HepG2 (cell line): Measurements from ENCODE around the gene RBSN. TPM values are rescaled to one million over a fixed set of nuclear protein-coding genes. Genes with fewer than 3 reads are reported as not detected.

ENCODE experiments used
- BRD4 ChIP-seq: sonication (generic); formaldehyde crosslinking; IDR thresholded peaks from 2 replicates; pipeline ENCODE4 v1.4.0; 2020; ENCODE audit warnings: missing genetic modification reagents
- HNF4A ChIP-seq: sonication (generic); formaldehyde crosslinking; IDR thresholded peaks from 2 replicates; pipeline ENCODE4 v1.4.0; 2020; ENCODE audit warnings: missing genetic modification reagents
- IRX3 ChIP-seq: sonication (generic); formaldehyde crosslinking; IDR thresholded peaks from 2 replicates; pipeline ENCODE4 v1.8.1; 2023; ENCODE audit warnings: mild to moderate bottlenecking, low read depth, missing genetic modification reagents, borderline replicate concordance
- SRSF4 ChIP-seq: fragments of 200-400 bp; formaldehyde crosslinking; IDR thresholded peaks from one replicate; pipeline ENCODE4 v1.6.1; 2018; ENCODE audit warnings: mild to moderate bottlenecking, low read depth, low read length, moderate library complexity; ENCODE audit not compliant: poor library complexity, severe bottlenecking
- ZNF382 ChIP-seq: sonication (generic); formaldehyde crosslinking; IDR thresholded peaks from 2 replicates; pipeline ENCODE4 v1.5.0; 2020; ENCODE audit warnings: missing genetic modification reagents, mild to moderate bottlenecking, borderline replicate concordance
- polyA plus RNA-seq, 8 experiments: library from polyadenylated mRNA; depleted of rRNA in 3 of 8; stranded (reverse) in 7 of 8; unstranded in 1 of 8; fragments of >200 nt; fragmentation: Illumina TruSeq in 4 of 8; extraction: Trizol in 4 of 8; gene quantifications; 2 replicates each; pipeline versions ENCODE4 v1.2.1 to v1.2.3, GENCODE V29; 2011 to 2016; ENCODE audit warnings: low read depth in 4 of 8, missing spikeins in 1 of 8, mixed read lengths in 1 of 8; ENCODE audit not compliant: insufficient read depth in 1 of 8
- total RNA-seq, 5 experiments: library from RNA; depleted of rRNA; stranded (reverse); fragments of >200 nt; fragmentation: Illumina TruSeq; extraction: Trizol; gene quantifications; 2 replicates each; pipeline ENCODE4 v1.2.3, GENCODE V29; 2016; ENCODE audit warnings: low read depth in 1 of 5
- TF ChIP-seq, protein P1 (sequence below): sonication (generic); formaldehyde crosslinking; IDR thresholded peaks from 2 replicates; pipeline ENCODE4 v1.5.1; 2020; ENCODE audit warnings: missing genetic modification reagents, mild to moderate bottlenecking, borderline replicate concordance
- TF ChIP-seq, protein P2 (sequence below): sonication (generic); formaldehyde crosslinking; IDR thresholded peaks from 2 replicates; pipeline ENCODE4 v1.5.0; 2020; ENCODE audit warnings: mild to moderate bottlenecking, missing genetic modification reagents
- TF ChIP-seq, protein P3 (sequence below): sonication (generic); formaldehyde crosslinking; IDR thresholded peaks from 2 replicates; pipeline ENCODE4 v1.4.0; 2020; ENCODE audit warnings: missing genetic modification reagents, borderline replicate concordance
- TF ChIP-seq, protein P4 (sequence below): IDR thresholded peaks from 2 replicates; pipeline ENCODE4 v1.6.1; 2012; ENCODE audit warnings: low read depth, low read length, improper control_type of control experiment
- TF ChIP-seq, protein P5 (sequence below): fragments of 450-650 bp; IDR thresholded peaks from 2 replicates; pipeline ENCODE4 v1.6.1; 2016
- TF ChIP-seq, protein P6 (sequence below): sonication (generic); formaldehyde crosslinking; IDR thresholded peaks from 2 replicates; pipeline ENCODE4 v1.8.1; 2023; ENCODE audit warnings: mild to moderate bottlenecking, inconsistent platforms, moderate library complexity, missing genetic modification reagents, borderline replicate concordance

Gene RBSN
- total and polyA plus RNA-seq, 2 of the 13 experiments (the other 11 are each of a cell fraction or from before 2014, with no cell fraction given), result 7.9 to 11.8 TPM

DNA sequence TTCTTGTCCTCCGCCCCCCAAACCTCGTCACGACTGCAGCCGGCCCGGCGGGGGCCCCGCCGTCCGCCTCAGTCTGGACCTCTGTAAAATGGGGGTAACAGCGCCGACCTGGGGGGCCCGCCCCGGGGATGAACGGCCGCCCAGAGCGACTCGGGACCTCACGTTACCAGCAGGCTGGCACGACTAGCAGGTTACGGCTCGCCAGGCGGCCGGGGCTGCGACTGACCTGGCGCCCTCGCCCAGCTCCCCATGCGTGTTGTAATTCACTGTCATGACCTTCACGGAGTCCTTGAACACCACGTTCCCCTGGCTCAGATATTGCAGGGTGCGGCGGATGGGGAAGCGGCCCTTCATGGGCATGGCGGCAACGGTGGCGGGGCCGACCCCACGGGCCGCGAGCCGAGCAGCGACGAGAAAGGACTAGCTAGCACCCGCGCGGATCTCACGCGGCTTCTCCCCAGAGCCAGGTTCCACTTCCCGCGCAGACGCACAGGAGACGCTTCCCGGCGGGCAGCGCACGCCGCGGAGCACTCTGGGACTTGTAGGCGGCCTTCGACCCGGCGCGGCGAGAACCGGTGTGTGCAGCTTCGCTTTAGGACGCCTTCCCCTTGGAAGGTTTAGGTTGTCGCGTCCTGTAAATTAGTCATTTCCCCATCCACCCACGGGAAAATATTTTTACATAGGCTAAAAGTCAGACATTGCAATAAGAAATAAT, 34.0 kb downstream of the RBSN start, which contains the start of gene MRPS25 (continued):
- TF ChIP-seq, protein P1, sequence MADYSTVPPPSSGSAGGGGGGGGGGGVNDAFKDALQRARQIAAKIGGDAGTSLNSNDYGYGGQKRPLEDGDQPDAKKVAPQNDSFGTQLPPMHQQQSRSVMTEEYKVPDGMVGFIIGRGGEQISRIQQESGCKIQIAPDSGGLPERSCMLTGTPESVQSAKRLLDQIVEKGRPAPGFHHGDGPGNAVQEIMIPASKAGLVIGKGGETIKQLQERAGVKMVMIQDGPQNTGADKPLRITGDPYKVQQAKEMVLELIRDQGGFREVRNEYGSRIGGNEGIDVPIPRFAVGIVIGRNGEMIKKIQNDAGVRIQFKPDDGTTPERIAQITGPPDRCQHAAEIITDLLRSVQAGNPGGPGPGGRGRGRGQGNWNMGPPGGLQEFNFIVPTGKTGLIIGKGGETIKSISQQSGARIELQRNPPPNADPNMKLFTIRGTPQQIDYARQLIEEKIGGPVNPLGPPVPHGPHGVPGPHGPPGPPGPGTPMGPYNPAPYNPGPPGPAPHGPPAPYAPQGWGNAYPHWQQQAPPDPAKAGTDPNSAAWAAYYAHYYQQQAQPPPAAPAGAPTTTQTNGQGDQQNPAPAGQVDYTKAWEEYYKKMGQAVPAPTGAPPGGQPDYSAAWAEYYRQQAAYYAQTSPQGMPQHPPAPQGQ, result no peak
- TF ChIP-seq, protein P2, sequence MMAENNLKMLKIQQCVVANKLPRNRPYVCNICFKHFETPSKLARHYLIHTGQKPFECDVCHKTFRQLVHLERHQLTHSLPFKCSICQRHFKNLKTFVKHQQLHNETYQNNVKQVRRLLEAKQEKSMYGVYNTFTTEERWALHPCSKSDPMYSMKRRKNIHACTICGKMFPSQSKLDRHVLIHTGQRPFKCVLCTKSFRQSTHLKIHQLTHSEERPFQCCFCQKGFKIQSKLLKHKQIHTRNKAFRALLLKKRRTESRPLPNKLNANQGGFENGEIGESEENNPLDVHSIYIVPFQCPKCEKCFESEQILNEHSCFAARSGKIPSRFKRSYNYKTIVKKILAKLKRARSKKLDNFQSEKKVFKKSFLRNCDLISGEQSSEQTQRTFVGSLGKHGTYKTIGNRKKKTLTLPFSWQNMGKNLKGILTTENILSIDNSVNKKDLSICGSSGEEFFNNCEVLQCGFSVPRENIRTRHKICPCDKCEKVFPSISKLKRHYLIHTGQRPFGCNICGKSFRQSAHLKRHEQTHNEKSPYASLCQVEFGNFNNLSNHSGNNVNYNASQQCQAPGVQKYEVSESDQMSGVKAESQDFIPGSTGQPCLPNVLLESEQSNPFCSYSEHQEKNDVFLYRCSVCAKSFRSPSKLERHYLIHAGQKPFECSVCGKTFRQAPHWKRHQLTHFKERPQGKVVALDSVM (CRISPR knock-in tag), result 0 out of 2 replicates have a peak, but pooled peaks have one; percentile 22
- TF ChIP-seq, protein P3, sequence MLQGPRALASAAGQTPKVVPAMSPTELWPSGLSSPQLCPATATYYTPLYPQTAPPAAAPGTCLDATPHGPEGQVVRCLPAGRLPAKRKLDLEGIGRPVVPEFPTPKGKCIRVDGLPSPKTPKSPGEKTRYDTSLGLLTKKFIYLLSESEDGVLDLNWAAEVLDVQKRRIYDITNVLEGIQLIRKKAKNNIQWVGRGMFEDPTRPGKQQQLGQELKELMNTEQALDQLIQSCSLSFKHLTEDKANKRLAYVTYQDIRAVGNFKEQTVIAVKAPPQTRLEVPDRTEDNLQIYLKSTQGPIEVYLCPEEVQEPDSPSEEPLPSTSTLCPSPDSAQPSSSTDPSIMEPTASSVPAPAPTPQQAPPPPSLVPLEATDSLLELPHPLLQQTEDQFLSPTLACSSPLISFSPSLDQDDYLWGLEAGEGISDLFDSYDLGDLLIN (CRISPR knock-in tag), result no peak
- TF ChIP-seq HNF4A (CRISPR knock-in tag) (peak; percentile 45; the same call in 1 of the 2 replicates), SRSF4 (no peak), IRX3 (no peak), BRD4 (CRISPR knock-in tag) (no peak), ZNF382 (CRISPR knock-in tag) (no peak)
- TF ChIP-seq, protein P4, sequence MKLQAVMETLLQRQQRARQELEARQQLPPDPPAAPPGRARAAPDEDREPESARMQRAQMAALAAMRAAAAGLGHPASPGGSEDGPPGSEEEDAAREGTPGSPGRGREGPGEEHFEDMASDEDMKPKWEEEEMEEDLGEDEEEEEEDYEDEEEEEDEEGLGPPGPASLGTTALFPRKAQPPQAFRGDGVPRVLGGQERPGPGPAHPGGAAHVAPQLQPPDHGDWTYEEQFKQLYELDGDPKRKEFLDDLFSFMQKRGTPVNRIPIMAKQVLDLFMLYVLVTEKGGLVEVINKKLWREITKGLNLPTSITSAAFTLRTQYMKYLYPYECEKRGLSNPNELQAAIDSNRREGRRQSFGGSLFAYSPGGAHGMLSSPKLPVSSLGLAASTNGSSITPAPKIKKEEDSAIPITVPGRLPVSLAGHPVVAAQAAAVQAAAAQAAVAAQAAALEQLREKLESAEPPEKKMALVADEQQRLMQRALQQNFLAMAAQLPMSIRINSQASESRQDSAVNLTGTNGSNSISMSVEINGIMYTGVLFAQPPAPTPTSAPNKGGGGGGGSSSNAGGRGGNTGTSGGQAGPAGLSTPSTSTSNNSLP, result no peak
- TF ChIP-seq, protein P5, sequence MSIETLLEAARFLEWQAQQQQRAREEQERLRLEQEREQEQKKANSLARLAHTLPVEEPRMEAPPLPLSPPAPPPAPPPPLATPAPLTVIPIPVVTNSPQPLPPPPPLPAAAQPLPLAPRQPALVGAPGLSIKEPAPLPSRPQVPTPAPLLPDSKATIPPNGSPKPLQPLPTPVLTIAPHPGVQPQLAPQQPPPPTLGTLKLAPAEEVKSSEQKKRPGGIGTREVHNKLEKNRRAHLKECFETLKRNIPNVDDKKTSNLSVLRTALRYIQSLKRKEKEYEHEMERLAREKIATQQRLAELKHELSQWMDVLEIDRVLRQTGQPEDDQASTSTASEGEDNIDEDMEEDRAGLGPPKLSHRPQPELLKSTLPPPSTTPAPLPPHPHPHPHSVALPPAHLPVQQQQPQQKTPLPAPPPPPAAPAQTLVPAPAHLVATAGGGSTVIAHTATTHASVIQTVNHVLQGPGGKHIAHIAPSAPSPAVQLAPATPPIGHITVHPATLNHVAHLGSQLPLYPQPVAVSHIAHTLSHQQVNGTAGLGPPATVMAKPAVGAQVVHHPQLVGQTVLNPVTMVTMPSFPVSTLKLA, result no peak
- TF ChIP-seq, protein P6, sequence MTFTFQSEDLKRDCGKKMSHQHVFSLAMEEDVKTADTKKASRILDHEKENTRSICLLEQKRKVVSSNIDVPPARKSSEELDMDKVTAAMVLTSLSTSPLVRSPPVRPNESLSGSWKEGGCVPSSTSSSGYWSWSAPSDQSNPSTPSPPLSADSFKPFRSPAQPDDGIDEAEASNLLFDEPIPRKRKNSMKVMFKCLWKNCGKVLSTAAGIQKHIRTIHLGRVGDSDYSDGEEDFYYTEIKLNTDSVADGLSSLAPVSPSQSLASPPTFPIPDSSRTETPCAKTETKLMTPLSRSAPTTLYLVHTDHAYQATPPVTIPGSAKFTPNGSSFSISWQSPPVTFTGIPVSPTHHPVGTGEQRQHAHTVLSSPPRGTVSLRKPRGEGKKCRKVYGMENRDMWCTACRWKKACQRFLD (CRISPR knock-in tag), result peak; percentile 94
